Ishikawa (cell line): ENCODE measurements around the gene SELENOI.

Experiments
- CEBPB ChIP-seq: IDR thresholded peaks from 2 replicates; pipeline ENCODE4 v1.6.1; 2012
- CREB1 ChIP-seq: IDR thresholded peaks from 2 replicates; pipeline ENCODE4 v1.6.1; 2012; ENCODE audit warnings: low read depth
- EGR1 ChIP-seq: IDR thresholded peaks from 2 replicates; pipeline ENCODE4 v1.6.1; 2012
- EP300 ChIP-seq: IDR thresholded peaks from 2 replicates; pipeline ENCODE4 v1.6.1; 2012; ENCODE audit warnings: borderline replicate concordance
- FOXM1 ChIP-seq: IDR thresholded peaks from 2 replicates; pipeline ENCODE4 v1.6.1; 2012; ENCODE audit warnings: low read depth, borderline replicate concordance
- NFIC ChIP-seq: IDR thresholded peaks from 2 replicates; pipeline ENCODE4 v1.6.1; 2012
- RAD21 ChIP-seq: IDR thresholded peaks from 2 replicates; pipeline ENCODE4 v1.6.1; 2012; ENCODE audit warnings: low read depth
- TAF1 ChIP-seq: IDR thresholded peaks from 2 replicates; pipeline ENCODE4 v1.6.1; 2012; ENCODE audit warnings: low read depth, mild to moderate bottlenecking
- TCF12 ChIP-seq: IDR thresholded peaks from 2 replicates; pipeline ENCODE4 v1.6.1; 2012; ENCODE audit warnings: low read depth
- TEAD4 ChIP-seq: IDR thresholded peaks from 2 replicates; pipeline ENCODE4 v1.6.1; 2012
- YY1 ChIP-seq: IDR thresholded peaks from 2 replicates; pipeline ENCODE4 v1.6.1; 2012; ENCODE audit warnings: low read depth
- ZBTB7A ChIP-seq: IDR thresholded peaks from 2 replicates; pipeline ENCODE4 v1.6.1; 2012; ENCODE audit warnings: low read depth
- TF ChIP-seq, protein P1 (sequence below): IDR thresholded peaks from 2 replicates; pipeline ENCODE4 v1.6.1; 2012
- TF ChIP-seq, protein P2 (sequence below): IDR thresholded peaks from 2 replicates; pipeline ENCODE4 v1.6.1; 2012; ENCODE audit warnings: low read depth, mild to moderate bottlenecking
- TF ChIP-seq, protein P3 (sequence below): IDR thresholded peaks from 2 replicates; pipeline ENCODE4 v1.6.1; 2012

SELENOI gene

DNA sequence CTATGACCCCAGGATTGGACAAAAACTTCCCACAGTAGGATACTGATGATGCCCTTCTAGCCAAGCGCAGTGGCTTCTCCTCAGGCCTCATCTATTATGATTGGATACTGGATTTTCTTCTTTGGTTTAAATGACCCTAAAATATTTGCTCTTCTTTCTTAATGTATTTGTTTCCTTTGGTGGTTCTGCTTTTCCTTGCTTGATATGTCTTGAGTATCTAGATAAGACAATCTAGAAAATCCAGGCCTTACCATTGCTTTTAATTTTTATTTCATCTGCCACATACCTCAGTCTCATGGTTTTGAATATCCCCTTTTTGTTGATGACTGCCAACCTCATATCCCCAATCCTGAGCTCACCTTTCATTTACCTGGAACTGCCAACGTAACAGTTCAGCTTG is 96.4 kb downstream of the SELENOI start:
- TF ChIP-seq, protein P1, sequence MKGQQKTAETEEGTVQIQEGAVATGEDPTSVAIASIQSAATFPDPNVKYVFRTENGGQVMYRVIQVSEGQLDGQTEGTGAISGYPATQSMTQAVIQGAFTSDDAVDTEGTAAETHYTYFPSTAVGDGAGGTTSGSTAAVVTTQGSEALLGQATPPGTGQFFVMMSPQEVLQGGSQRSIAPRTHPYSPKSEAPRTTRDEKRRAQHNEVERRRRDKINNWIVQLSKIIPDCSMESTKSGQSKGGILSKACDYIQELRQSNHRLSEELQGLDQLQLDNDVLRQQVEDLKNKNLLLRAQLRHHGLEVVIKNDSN, result no peak
- TF ChIP-seq TEAD4, result no peak
- no peak for TF ChIP-seq TAF1
- no peak for TF ChIP-seq YY1
- TF ChIP-seq NFIC, result no peak
- TF ChIP-seq RAD21, result no peak
- TF ChIP-seq, protein P2, sequence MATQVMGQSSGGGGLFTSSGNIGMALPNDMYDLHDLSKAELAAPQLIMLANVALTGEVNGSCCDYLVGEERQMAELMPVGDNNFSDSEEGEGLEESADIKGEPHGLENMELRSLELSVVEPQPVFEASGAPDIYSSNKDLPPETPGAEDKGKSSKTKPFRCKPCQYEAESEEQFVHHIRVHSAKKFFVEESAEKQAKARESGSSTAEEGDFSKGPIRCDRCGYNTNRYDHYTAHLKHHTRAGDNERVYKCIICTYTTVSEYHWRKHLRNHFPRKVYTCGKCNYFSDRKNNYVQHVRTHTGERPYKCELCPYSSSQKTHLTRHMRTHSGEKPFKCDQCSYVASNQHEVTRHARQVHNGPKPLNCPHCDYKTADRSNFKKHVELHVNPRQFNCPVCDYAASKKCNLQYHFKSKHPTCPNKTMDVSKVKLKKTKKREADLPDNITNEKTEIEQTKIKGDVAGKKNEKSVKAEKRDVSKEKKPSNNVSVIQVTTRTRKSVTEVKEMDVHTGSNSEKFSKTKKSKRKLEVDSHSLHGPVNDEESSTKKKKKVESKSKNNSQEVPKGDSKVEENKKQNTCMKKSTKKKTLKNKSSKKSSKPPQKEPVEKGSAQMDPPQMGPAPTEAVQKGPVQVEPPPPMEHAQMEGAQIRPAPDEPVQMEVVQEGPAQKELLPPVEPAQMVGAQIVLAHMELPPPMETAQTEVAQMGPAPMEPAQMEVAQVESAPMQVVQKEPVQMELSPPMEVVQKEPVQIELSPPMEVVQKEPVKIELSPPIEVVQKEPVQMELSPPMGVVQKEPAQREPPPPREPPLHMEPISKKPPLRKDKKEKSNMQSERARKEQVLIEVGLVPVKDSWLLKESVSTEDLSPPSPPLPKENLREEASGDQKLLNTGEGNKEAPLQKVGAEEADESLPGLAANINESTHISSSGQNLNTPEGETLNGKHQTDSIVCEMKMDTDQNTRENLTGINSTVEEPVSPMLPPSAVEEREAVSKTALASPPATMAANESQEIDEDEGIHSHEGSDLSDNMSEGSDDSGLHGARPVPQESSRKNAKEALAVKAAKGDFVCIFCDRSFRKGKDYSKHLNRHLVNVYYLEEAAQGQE, result no peak
- no peak for TF ChIP-seq FOXM1
- no peak for TF ChIP-seq EP300
- no peak for TF ChIP-seq CREB1
- TF ChIP-seq TCF12, result no peak

DNA sequence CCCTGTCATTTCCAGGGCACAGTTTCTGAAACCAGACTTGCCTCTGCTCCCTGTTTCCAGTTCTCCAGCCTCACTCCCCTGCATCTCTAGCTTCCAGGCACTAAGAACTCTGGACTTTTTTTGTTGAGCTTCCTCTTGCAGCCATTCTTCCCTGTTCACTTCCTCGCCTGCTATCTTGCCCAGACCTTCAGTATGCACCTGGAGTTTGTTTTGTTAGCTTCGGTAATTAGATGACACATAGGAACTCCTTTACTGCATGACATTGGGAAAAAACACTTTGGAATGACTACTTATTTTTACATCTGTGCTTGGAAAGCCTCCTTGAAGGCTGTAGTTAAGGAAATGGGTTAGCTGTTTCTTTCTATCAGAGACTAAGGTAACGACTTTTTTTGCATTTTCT is 96.8 kb downstream of the SELENOI start:
- TF ChIP-seq, protein P3, sequence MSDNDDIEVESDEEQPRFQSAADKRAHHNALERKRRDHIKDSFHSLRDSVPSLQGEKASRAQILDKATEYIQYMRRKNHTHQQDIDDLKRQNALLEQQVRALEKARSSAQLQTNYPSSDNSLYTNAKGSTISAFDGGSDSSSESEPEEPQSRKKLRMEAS, result no peak
- TF ChIP-seq, protein P2, result no peak
- no peak for TF ChIP-seq TEAD4
- no peak for TF ChIP-seq EP300
- TF ChIP-seq EGR1, result no peak
- TF ChIP-seq CREB1, result no peak
- TF ChIP-seq ZBTB7A, result no peak
- no peak for TF ChIP-seq FOXM1
- no peak for TF ChIP-seq YY1
- TF ChIP-seq, protein P1, result no peak
- TF ChIP-seq NFIC, result no peak
- no peak for TF ChIP-seq CEBPB

DNA sequence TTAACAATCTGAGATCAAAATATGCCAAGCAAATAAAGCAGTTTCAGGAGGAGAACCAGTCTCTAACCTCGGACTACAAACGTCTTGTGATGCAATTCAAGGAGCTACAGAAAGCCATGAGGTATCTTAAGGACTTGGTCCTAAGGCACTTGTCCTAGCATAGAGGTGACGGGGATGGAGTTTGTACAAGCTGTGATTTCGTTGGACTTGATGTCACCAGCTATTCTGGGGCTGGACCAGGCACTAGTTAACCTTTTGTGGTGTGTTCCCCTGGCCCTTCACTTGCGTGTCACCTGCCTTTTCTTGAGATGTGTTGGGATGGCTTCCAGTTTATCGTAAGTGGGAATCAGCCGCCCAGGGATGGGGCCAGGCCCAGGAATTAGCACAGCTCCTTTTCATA is 98.3 kb downstream of the SELENOI start:
- TF ChIP-seq ZBTB7A (no peak), EGR1 (no peak), EP300 (no peak), CEBPB (no peak), TEAD4 (no peak), YY1 (no peak), FOXM1 (no peak), TCF12 (no peak), CREB1 (no peak), NFIC (no peak)
- TF ChIP-seq, protein P1, result no peak
- TF ChIP-seq, protein P2, result no peak
